Tibial artery (tissue), 4 donors: ENCODE data around the gene ODF2.
"Not testable (repeated sequence)": the region's sequence is repeated elsewhere in the genome, so short reads cannot be mapped to it uniquely, and the experiment has no call there.

Experiments used
- DNase-seq, 2 donors: peaks; one replicate each; pipeline ENCODE4 v3.0.0-alpha.2; 2019
- H3K27ac ChIP-seq, 2 donors: fragments of 200-600 bp; sonication (generic) in 1 of 2; 1 replicate in 1 of 2; 2 replicates in 1 of 2; pipeline ENCODE4 v1.5.1; 2018 to 2019; ENCODE audit warnings: mild to moderate bottlenecking in 1 of 2
- H3K27me3 ChIP-seq, 2 donors: fragments of 200-600 bp; sonication (generic) in 1 of 2; one replicate each; pipeline versions ENCODE4 v1.5.1 to v1.6.0; 2016 to 2019
- H3K36me3 ChIP-seq, 3 donors: fragments of 200-600 bp; sonication (generic) in 2 of 3; one replicate each; pipeline ENCODE4 v1.5.1; 2016 to 2019; ENCODE audit warnings: mild to moderate bottlenecking in 2 of 3
- H3K4me1 ChIP-seq, 4 donors: fragments of 200-600 bp; sonication (generic) in 2 of 4; 1 replicate in 3 of 4; 2 replicates in 1 of 4; pipeline ENCODE4 v1.5.1; 2016 to 2019
- H3K4me3 ChIP-seq, 2 donors: fragments of 200-600 bp; sonication (generic) in 1 of 2; 1 replicate in 1 of 2; 2 replicates in 1 of 2; pipeline ENCODE4 v1.5.1; 2018 to 2019; ENCODE audit warnings: mild to moderate bottlenecking in 2 of 2
- H3K9me3 ChIP-seq, 3 donors: fragments of 200-600 bp; sonication (generic) in 1 of 3; one replicate each; pipeline ENCODE4 v1.5.1; 2016 to 2019
- CTCF ChIP-seq, 2 experiments: fragments of 200-600 bp in 1 of 2; fragments of 450-650 bp in 1 of 2; IDR thresholded peaks; one replicate each; pipeline ENCODE4 v1.5.1; 2017 to 2019; ENCODE audit warnings: antibody characterized with exemption in 2 of 2, mild to moderate bottlenecking in 1 of 2, moderate library complexity in 1 of 2
- intact Hi-C: fragments of 100-400 bp; cut with DNase I; formaldehyde crosslinking; loops from one replicate; pipeline ENCODE4 v1.15.0; 2023; ENCODE audit warnings: low total_unique reads

The ODF2 gene

GRCh38 chr9:128503870-128504269 lies 48.1 kb downstream of the ODF2 start:
- H3K9me3 ChIP-seq: no peaks in the 10 kb centered on the region
- peak in 1 of 2 donors; percentile 48 for DNase-seq
- H3K27ac ChIP-seq: peak overlapping the region; percentile 83 to 88

GRCh38 chr9:128504485-128505413 lies 48.9 kb downstream of the ODF2 start, which contains the start of gene GLE1:
GLE1 (plus strand) TSS chr9:128504719; CDS start chr9:128504806, 87 bp downstream.
- Histone ChIP-seq H3K9me3 (no peaks in the 10 kb centered on the region), H3K27me3 (no peaks in the 10 kb centered on the region), H3K27ac (peak within 1 kb of the TSS; percentile 83 to 88), H3K4me3 (peak within 1 kb of the TSS; percentile 87 to 88), H3K36me3 (peaks cover 3 to 33% (median 10%) of the 10 kb centered on the region in 3 donors), H3K4me1 (peaks cover 0 to 39% (median 25%) of the 10 kb centered on the region in 4 donors)
- DNase-seq: peak; percentile 93 to 96
- no peak for TF ChIP-seq CTCF (IDR thresholded peaks at IDR 0.05)
- intact Hi-C loops: loop anchor here (5.0 kb wide), 1 partner anchor 47 kb away; the partner anchor contains the start of gene ODF2

More at GRCh38 chr9:128503870-128504269, 48.1 kb downstream of the ODF2 start:
- Histone ChIP-seq H3K4me3 (peak overlapping the region; percentile 87 to 88), H3K4me1 (peaks cover 0 to 39% (median 25%) of the 10 kb centered on the region in 4 donors), H3K27me3 (no peaks in the 10 kb centered on the region), H3K36me3 (peaks cover under 1 to 33% (median 3%) of the 10 kb centered on the region in 3 donors)
- intact Hi-C loops: loop anchor here (5.0 kb wide), 1 partner anchor 47 kb away; the partner anchor contains the start of gene ODF2
- no peak for TF ChIP-seq CTCF (IDR thresholded peaks at IDR 0.05)

GRCh38 chr9:128505414-128505765 lies 49.6 kb downstream of the ODF2 start:
- intact Hi-C loops: no loop called here
- DNase-seq: peak in 1 of 2 donors; percentile 3
- Histone ChIP-seq H3K4me1 (peaks cover 0 to 39% (median 25%) of the 10 kb centered on the region in 4 donors), H3K4me3 (peak overlapping the region; percentile 87 to 88), H3K27me3 (no peaks in the 10 kb centered on the region), H3K27ac (peak overlapping the region; percentile 83 to 88), H3K9me3 (no peaks in the 10 kb centered on the region), H3K36me3 (peaks cover 9 to 33% (median 14%) of the 10 kb centered on the region in 3 donors)
- TF ChIP-seq CTCF (IDR thresholded peaks at IDR 0.05): no peak

DNA sequence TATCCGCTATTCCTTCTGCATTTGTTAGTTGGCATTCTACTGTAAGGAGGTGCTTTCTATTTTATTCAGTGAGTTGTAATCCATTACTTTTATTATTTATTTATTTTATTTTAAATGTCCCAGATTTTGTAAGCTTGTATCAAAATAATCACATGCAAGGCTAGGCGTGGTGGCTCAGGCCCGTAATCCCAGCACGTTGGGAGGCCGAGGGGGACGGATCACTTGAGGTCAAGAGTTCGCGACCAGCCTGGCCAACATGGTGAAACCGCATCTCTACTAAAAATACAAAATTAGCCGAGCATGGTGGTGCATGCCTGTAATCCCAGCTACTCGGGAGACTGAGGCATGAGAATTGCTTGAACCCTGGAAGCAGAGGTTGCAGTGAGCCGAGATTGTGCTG lies 50.1 kb downstream of the ODF2 start:
- H3K27me3 ChIP-seq, intact Hi-C loops, H3K9me3 ChIP-seq, H3K27ac ChIP-seq: not testable (repeated sequence)
- Histone ChIP-seq H3K36me3 (peaks cover 9 to 33% (median 14%) of the 10 kb centered on the region in 3 donors), H3K4me3 (peak overlapping the region in 1 of 2 donors; percentile 88), H3K4me1 (peaks cover 0 to 38% (median 23%) of the 10 kb centered on the region in 4 donors)
- peak in 1 of 2 donors; percentile 13 for DNase-seq

- Histone ChIP-seq H3K27ac (no peak overlapping the region), H3K36me3 (peaks cover 49 to 89% (median 50%) of the 10 kb centered on the region in 3 donors), H3K9me3 (no peaks in the 10 kb centered on the region), H3K4me3 (no peak overlapping the region), H3K4me1 (no peaks in the 10 kb centered on the region), H3K27me3 (no peaks in the 10 kb centered on the region)
- TF ChIP-seq CTCF (IDR thresholded peaks at IDR 0.05): no peak
- no peak for DNase-seq
- intact Hi-C loops: no loop called here
Measured at GRCh38 chr9:128512820-128513219, 57.0 kb downstream of the ODF2 start.

DNA sequence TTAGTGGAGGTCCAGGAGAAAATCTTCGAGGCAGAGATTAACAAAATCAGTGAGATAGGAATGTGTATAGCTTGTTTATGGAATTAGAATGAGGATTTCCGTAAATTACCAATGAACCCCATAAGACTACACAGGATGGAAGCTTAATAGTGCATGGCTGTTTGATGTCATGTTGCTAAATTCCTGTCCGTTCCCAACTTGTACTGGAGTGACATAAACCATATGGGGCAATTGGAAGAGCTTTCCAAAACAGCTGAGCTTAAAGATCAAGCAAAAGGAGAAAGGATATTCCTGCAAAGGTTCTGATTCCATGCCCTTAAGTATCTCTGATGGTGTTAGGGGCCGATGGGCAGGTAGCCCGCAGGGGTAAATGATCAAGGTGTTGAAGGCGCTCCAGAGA lies 66.2 kb downstream of the ODF2 start:
- H3K4me1 ChIP-seq: peaks cover 0 to 6% (median 0%) of the 10 kb centered on the region in 4 donors
- H3K4me3 ChIP-seq: no peak overlapping the region
- DNase-seq: no peak
- H3K27ac ChIP-seq: no peak overlapping the region
- intact Hi-C loops: no loop called here
- no peaks in the 10 kb centered on the region for H3K9me3 ChIP-seq
- H3K36me3 ChIP-seq: peaks cover 44 to 83% (median 63%) of the 10 kb centered on the region in 3 donors
- no peaks in the 10 kb centered on the region for H3K27me3 ChIP-seq
- no peak for TF ChIP-seq CTCF (IDR thresholded peaks at IDR 0.05)
